GM23248 (cell line): ENCODE results near the gene HSD11B1.

Source experiments
- EZH2 ChIP-seq: fragments of 200-600 bp; sonication (generic); IDR thresholded peaks from 2 replicates; pipeline ENCODE4 v1.6.1; 2018; ENCODE audit warnings: antibody characterized with exemption, mild to moderate bottlenecking; ENCODE audit not compliant: insufficient read depth, poor library complexity, severe bottlenecking
- EZH2phosphoT487 ChIP-seq: fragments of 200-600 bp; sonication (generic); IDR thresholded peaks from 2 replicates; pipeline ENCODE4 v1.6.1; 2018; ENCODE audit warnings: antibody characterized with exemption, moderate library complexity, mild to moderate bottlenecking, low read depth; ENCODE audit not compliant: insufficient read depth

- TF ChIP-seq EZH2 (no peak), EZH2phosphoT487 (no peak)
Measured at GRCh38 chr1:209758400-209758799, 53.8 kb downstream of the HSD11B1 start.
